ENCODE results near the gene ETF1.
A peak's percentile ranks its signal among the peaks of the same experiment; 100 is the strongest.

Gene ETF1

DNA sequence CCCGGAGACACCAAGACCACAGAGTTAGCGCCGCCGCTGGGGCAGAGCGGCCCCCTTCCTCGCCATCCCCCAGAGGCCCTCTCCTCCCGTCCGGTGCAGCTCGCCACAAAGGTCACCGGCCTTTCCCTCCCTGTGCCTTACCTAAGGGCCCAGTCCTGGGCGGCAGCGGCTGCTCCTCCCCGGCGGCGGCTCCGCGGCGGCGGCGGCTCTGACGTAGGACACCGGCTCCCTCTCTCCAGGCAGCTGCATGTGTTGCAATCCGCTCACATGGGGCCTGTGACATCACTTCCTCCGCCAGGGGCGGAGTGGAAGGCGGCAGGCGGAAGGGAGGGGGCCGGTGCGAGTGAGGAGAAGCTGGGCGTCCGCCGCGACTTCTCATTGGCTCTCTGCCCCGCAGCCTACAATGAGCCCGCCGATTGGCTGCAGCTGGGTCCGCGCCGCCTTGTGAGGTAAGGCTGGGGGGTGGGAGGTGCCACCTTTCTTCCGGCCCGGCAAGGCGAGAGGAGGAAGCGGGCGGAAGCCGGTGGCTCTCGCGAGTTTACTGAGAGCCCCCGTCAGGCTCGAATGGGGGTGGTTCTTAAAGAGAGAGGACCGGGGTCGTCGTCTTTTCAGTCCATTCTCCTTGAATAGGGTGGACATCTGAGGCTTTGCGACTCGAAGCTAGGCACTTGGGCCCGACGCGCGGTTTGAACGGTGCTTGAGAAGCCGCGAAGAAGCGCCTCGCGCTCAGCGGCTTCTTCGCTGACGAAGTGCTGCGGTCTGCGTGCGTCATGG is at the start of gene ETF1:
Gene ETF1 (minus strand): TSS at position 281 of the 774 bp plus-strand sequence. CDS start 318 bp downstream, outside the sequence.
- peak; percentile 99 for DNase-seq

DNA sequence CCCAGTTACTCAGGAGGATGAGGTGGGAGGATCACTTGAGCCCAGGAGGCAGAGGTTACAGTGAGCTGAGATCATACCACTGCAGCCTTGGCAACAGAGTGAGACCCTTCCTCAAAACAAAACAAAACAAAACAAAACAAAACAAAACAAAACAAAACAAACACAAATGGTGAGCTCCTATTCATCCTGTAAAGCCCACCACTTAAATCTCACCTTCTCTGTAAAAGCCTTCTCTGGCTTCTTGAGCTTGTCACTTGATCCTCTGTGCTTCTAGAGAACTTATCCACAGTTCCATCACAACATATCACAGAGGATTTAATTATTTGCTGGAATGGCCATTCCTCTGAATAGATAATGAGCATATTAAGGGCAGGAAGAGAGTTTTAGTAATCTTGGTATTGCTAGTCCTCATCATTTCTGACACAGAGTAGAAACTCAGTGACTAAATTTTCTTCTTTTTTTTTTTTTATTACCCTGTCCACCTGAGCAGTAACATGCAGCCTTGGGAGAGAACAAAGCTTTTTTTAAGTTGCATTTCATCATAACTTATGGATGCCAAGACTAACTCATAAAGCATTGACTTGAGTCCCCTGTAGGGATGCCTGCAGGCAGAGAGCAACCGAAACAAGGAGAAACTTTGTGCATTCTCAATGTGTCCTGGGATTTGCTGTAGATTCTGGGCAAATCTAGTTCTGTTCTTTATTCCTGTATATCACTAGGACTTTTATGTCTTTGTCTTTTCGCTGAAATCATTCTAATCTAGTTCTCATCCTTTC is 45.2 kb upstream of the ETF1 start:
- no peak for DNase-seq

DNA sequence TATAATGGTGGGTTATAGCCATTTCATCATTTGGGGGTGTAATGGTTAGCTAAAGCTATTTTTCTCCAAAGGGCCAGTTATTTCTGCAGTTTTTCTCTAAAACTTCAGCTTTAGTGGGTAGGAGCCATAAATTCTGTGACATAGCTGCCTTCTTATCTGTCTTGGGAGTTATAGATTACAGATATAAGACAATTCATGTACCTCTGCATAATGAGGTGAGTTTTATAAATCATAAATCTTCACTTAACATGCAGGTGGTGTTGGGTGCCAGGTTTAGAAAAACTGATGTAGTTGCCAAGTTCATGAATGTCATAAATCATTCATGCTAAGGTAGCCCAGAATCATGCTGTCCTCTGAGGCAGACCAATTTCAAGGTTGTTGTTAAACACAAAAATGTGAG is 42.1 kb upstream of the ETF1 start:
- no peak for DNase-seq

DNA sequence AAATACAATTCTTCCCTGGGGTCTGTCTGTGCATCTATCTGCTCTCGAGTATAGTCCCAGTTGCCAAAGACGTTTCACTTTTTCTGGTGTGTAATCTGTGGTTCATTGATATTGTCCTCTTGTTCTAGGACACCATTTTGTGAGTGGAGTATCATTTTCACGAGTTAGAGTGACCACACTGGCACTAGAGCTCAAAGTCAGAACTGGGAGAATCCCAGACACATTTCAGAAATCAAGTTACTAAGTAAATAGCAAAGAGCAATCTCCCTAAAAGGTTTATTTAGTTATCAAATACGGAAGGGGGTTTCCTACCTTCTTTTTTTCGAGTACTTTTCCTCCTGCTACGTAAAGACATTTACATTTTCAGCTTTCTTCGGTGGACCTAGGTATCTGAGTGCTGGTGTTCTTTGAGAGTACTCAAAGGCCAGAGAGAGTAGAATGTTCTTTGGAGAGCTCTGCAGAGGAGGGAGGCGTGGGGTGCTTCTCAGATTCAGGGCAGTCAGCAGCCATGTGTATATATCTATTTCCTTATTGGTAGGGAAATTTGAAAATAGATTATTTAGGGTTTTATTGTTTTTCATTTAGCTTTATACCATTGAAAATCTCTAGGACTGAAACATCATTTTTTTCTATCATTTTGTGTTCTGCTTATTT is 41.1 kb upstream of the ETF1 start:
- DNase-seq = no peak

DNA sequence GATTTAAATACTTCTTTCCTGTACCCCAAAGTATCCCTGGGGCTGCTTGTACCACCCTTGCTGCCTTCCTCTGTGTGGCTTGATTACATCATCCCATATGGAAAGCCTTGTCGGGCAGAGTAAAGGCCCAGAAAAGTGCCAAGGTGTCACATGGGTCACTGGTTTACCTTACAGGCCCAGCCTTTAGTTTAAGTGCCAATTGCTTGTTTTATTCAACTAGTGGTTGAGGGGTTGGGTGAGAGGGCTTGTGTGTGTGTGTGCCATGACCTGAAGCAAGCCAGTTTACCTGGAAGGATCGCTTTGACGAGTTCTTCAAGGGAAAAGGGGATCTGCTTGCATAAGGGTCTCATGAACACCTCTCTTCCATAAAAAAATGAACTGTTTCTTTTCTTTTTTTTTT is 39.9 kb upstream of the ETF1 start:
- DNase-seq = no peak

DNA sequence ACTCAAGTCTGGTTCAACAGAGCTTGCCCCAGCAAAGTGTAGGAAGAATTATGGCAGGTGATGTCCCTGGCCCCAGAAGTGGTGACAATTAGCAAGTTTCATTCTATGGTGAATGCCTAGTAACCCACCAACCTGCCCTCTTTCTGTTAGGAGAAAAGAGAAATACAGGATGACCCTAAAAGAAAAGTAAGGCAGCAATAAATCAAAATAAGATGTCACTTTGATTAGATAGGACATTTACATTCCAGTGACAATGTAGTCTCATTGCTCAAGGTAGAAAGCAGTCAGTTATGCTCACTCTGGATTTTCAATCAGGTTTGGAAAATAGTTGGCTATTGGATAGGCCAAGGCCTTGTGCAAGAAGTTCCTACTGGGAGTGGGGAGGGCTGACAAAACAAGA is 37.7 kb upstream of the ETF1 start:
- no peak for DNase-seq

DNA sequence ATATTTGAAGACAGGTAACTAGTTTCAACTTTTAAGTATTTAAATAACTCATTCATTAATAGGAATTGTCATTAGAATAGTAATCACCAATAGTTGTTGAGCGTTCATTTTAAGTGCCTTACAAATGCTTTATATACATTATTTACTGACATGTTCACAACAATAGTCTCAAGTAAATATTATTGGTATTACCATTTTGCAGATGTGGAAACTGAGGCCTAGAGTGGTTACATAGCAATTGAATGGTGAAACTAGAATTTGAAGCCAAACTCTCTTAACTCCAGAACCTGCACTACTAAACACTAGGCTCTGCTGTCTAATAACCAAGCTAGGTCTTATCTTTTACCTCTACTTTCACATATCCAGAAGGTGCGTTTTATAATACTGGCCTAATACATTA is 37.0 kb upstream of the ETF1 start:
- no peak for DNase-seq

DNA sequence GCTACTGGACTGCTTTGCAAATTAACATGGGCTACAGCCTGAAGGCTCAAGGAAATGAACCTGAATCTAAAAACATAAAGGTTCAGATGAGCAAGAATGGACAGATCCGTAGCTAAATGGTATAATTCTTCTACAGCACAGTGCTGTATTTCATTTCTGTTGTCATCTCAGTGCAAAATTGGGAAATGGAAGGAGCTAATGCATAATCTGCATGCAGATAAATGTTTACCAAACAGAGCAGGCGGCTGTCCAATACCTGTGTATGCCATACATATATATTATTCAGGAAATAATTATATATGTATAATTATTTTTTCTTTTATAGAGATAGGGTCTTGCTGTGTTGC is 36.5 kb upstream of the ETF1 start:
- no peak for DNase-seq

DNA sequence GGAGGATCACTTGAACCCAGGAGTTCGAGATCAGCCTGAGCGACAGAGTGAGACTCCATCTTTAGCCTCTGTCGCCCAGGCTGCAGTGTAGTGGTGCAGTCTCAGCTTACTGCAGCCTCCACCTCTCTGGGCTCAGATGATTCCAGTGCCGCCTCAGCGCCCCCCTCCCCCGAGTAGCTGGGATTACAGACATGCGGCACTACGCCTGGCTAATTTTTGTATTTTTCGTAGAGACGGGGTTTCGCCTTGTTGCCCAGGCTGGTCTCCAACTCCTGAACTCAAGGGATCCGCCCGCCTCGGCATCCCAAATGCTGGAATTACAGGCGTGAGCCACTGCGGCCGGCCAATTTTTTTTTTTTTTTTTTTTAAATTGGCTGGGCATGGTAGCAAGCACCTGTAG is 34.4 kb upstream of the ETF1 start:
- DNase-seq = no peak

DNA sequence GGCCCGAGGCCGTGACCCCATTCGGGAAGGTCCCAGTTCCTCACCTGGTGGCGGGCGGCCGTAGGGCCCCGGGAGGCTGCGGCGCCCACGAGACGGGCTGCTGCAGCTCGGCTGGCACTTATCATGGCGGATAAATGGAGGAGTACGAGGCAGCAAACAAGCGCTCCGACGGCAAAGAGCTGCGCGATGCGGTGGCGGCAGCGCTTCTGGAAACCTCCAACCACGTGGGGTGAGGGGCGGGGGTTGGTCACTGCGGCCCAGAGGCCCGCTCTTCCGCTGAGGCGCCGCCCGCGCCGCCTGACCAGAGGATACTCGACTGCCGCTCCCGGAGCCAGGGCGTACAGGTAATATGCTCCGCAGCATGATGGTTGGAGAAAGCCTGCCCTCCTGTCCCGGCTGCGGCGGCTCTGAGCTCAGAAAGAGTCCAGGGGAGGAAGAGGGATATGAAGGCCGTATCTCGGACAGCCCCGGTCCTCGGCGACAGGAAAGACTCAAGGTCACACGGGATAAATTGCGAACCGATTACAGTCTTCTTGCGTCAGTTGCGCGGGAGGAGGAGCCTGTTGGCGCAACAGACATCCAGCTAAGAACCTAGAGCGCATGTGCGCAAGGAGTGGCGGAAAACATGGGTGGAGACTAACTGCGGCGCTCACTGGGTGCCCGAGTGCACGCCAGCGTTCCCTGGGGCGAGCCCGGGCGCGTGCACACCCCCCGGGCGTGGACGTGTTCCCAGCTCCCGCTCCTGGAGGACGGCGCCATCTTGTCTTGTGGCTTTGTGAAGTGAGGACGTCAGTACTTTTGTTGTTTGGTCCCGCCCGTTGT is 32.4 kb upstream of the ETF1 start, which contains the start of gene HSPA9:
Gene HSPA9 (minus strand): TSS at position 208 of the 822 bp plus-strand sequence. CDS start 83 bp downstream, at position 125.
- DNase-seq = peak; percentile 99

DNA sequence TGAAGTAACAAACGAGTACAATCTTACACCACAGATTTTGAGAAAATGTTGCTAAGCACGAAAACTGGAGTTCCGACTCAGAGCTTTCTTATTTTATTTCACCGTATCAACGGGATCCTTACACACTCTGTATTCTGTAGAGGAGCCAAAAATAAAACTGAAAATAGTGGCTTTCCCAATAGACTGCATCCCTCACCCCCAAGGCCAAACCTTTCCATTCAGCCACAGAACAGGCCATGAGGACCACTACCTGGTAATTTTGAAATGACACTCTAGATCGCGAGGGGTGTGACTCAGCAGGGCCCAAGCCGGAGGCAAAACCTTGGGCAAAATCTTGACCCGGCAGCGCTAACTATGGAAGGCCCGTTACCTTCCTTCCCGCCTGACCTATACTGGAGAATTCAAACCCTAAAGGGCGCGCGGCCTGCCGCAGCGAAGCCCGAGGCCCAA is 31.7 kb upstream of the ETF1 start:
- no peak for DNase-seq

DNA sequence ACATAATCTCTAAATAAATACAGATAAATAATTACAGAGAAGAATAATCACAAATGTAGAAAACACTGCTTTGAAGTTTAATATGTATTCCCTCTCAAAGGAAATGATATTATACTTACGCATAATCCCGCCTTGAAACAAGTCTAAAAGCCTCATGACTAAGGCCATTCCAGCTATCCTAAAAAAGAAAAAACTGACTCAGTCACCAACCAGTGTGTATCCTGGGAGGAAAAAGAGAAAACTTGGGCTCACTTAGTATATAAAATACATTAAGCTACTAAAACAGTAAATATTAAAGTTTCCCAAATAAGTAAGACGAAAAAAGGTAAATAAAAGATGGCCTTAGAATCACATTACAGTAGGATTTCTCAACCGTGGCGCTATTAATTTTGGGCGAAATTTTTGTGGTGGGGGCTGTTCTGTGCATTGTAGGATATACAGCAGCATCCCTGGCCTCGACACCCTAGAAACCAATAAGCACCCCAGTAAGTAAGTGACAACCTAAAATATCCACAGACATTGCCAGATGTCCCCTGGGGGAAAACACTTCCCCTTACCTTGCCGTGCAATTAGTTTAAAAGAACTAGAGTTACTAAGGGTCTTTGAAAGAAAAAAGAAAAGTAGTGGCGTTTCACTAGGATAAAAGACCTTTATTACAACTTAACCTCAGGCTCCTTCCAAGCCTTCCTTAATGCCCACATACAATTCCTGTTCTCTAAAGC is 31.1 kb upstream of the ETF1 start:
- no peak for DNase-seq

DNA sequence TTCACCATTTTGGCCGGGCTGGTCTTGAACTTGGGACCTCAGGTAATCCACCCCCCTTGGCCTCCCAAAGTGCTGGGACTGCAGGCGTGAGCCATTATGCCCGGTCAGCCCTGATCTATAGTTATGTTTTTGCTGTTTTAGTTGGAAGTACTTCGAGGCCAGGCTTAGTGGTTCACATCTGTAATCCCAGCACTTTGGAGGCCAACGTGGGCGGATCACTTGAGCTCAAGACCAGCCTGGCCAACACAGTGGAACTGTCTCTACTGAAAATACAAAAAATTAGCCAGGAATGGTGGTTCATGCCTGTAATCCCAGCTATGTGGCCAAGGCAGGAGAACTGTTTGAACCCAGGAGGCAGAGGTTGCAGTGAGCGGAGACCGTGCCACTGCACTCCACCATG is 30.2 kb upstream of the ETF1 start:
- no peak for DNase-seq

DNA sequence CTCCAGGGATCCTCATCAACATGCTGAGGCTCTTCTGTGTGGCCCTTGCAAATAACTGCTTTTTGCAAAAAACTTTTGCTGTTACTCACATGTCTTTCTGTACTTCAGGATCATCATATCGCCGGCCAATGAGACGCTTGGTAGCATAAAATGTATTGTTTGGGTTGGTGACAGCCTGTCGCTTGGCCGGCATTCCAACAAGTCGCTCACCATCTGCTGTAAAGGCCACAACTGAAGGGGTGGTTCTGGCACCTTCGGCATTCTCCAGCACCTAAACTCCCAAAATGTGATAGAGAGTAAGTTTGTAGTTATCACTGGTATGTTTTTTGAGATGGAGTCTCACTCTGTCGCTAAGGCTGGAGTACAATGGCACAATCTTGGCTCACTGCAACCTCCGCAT is 27.8 kb upstream of the ETF1 start:
- DNase-seq = no peak

DNA sequence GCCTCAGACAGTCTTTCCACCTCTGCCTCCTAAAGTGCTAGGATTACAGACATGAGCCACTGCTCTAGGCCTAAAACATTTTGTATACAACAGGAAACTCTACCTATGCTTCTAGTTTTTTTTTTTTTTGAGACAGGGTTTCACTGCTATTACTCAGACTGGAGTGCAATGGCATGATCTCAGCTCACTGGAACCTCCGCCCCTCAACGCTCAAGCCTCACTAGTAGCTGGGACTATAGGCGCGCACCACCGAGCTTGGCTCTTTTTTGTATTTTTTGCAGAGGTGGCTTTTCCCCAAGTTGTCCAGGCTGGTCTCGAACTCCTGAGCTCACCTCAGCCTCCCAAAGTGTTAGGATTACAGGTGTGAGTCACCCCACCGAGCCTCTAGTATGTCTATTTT is 26.7 kb upstream of the ETF1 start:
- no peak for DNase-seq

DNA sequence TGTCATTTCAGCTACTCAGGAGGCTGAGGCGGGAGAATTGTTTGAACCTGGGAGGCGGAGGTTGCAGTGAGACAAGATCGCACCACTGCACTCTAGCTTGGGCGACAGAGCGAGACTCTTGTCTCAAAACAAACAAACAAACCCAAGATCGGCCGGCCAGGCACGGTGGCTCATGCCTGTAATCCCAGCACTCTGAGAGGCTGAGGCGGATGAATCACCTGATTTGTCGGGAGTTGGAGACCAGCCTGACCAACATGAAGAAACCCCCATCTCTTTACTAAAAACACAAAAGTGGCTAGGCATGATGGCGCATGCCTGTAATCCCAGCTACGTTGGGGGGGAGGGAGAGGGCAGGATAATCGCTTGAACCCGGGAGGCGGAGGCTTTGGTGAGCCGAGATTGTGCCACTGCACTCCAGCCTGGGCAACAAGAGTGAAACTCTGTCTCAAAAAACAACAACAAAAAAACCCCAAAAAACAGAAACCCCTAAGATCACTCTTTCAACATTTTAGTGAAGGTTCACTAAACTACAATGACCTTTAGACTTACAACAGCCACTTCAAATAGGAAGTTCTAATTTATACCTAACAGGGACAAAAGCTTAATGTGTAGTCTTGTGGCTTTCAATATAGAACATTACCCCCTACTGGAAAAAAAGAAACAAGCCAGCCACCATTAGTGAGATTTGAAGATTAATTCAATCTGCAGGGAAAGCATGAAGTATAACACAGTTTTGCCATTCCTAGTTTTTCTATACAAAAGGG is 25.2 kb upstream of the ETF1 start:
- DNase-seq = no peak

DNA sequence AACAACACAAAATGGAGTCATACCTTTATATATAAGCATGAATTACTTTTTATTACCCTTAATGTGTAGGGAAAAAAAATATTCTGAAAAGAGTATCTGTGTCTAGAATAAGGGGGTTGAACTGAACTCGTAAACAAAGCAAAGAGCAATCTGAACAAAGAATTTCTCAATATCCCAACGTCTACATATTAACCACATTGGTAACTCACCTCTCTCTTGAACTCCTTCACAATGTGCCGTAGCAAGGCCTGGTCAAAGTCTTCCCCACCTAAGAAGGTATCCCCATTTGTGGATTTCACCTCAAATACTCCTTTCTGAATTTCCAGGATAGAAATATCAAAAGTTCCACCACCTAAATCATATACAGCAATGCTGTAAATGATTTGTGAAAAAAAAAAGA is 23.8 kb upstream of the ETF1 start:
- no peak for DNase-seq

DNA sequence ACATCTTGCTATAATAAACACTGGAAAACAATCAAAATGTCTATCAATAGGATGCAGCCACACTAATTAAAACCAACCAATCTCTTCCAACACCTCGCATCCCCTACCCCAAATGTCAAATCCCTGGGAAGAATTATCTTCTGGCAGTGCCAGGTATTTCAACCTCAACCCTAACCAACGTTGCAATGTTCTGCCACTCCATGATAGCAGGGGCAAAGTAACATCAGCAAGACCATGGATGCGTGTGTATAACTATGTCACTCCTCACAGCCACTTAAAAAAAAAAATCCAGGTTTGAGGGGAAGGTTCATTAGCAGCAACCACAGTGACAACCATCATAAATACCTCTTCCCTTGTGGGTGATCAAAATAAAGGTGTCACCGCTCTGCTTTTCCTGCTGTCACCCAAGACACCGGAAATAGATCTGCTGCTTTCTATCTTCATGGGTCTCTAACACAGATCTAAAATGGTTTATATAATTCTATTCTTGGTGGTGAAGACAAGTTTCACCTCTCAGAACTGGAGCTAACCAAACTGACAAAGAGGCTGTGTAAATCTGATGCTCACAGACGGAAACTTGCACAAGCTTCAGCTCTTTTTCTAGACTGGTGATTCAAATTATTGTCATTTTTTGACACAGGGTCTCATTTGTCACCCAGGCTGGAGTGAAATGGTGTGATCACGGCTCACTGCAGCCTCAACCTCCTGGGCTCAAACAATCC is 22.2 kb upstream of the ETF1 start:
- DNase-seq = no peak

DNA sequence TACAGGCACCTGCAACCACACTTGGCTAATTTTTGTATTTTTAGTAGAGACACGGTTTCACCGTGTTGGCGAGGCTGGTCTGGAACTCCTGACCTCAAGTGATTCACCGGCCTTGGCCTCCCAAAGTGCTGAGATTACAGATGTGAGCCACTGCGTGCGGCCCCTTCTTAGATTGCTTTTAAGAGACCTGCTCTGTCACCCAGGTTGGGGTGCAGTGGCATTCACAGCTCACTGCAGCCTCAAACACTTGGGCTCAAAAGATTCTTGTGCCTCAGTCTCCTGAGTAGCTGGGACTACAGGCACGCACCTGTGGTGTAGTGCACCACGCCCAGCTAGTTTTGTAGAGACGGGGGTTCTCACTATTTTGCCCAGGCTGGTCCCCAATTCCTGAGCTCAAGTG is 21.2 kb upstream of the ETF1 start:
- DNase-seq = no peak

DNA sequence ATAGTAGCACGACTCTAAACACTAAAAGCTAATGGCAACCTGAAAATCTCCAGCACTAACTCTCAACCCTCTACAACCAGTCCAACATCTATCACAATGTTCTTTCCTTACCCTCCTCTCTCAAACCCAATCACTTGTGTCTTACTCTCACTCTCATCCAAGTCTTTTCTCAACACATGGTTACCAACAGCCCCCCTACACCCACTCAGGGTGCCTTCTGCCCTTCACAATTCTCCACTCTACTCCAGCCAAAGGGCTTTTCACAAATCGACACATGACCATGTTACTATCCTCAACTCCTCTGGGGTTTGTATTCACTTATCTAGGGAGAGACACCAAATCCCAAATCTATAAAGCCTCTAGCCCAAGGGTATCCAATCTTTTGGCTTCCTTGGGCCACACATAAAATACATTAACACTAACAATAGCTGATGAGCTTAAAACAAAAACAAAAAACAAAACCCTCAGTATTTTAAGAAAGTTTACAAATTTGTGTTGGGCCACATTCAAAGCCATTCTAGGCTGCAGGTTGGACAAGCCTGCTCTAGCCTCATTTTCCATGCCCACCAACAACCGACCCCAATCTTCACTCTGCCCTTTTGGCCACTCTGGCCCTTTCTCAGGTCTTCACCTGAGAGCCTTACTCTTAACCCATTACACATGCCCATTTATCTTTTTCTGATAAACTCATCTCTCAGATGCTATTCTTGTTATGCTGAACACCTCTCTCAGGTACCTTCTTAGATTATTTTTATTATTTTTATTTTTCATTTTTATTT is 20.5 kb upstream of the ETF1 start:
- DNase-seq = no peak
